ENCODE data around the gene ATF5. TPM values are rescaled to one million over a fixed set of nuclear protein-coding genes. Genes with fewer than 3 reads are reported as not detected.

ATF5 gene
- total and polyA plus RNA-seq, 2 donors (not counting 1 experiment from before 2014, with no cell fraction given) = 9.0 to 37.6 TPM

DNA sequence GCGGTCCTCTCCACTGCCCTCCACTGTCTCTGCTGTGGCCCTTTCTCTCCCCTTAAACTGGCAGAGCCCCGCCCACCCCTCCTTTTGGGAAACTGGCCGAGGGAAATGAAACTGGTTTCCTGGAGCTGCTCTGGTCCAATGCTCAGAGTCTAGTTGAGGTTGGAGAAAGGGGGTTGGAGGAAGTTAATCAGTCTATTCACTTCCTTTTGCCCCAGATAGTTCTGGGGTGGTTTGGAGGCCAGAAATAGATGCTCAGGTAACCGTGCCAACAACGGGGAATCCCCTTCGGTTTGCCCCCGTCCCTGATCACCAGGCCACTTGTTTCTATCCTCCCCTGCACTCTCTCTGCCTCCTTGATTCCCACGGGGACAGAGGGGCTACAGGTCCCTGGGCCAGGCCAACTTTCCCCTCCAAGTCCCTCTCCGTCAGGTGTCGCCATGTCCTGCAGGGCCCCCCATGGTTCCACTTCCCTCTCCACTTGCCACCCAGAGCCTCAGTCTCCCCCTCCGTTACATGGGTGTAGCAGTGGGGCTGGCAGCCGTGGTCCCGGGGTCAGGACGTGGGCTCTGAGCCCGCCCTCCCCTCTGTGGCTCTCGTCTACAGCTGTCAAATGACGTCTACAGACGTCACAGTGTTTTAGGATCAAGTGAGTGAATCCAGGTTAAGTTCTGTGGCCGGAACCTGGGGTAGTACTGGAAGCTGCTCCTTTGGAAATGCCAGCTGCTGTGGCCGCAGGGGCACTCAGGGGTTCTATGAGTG, 32.0 kb upstream of the ATF5 start, which contains the start of gene IL4I1:
IL4I1 (minus strand) TSS at position 25 of the 759 bp plus-strand sequence. CDS start 727 bp downstream, outside the sequence.
- ChIA-PET POLR2A (interaction anchor here (0.8 to 3.0 kb wide), 4 partner anchors 9 to 20 kb away, joined by 3 to 20 read pairs (median 7); partner anchors contain the start of genes AKT1S1 and TBC1D17), CTCF (interaction anchor here (1.0 to 3.6 kb wide), 5 partner anchors 16 to 57 kb away, joined by 3 to 17 read pairs (median 8); partner anchors contain the start of genes ATF5 and NUP62)
- H3K36me3 ChIP-seq (replicated peaks in 1 of 2; ENCODE audit: control extremely low read depth in 1 of 2, control insufficient read depth in 1 of 2, extremely low read depth in 1 of 2, insufficient read depth in 2 of 2, low read length in 1 of 2) = no peaks in the 10 kb centered on the region
- DNase-seq (peak; percentile 91), ATAC-seq (ENCODE audit: low read depth) (peak; percentile 74)
- H3K27me3 Mint-ChIP-seq = no peaks in the 10 kb centered on the region
- H3K9me3 Mint-ChIP-seq (ENCODE audit: insufficient read depth) = no peaks in the 10 kb centered on the region
- H2AFZ ChIP-seq (ENCODE audit: insufficient read depth, low read depth, low read length, poor library complexity, severe bottlenecking) = peak within 1 kb of the TSS; percentile 38
- peak within 1 kb of the TSS; percentile 67 for H3K9ac ChIP-seq (ENCODE audit: low read length)
- no peaks in the 10 kb centered on the region for H3K9me3 ChIP-seq (ENCODE audit: control extremely low read depth in 1 of 3, control insufficient read depth in 2 of 3, insufficient read depth in 1 of 3, low read length in 2 of 3)
- peaks cover 4% of the 10 kb centered on the region for H3K79me2 ChIP-seq (ENCODE audit: control insufficient read depth, insufficient read depth, low read length)
- H3K27ac Mint-ChIP-seq = peak within 1 kb of the TSS; percentile 97
- peak within 1 kb of the TSS; percentile 82 to 84 for H3K27ac ChIP-seq (ENCODE audit: low read length in 2 of 2)
- peak within 1 kb of the TSS; percentile 89 for H3K4me3 Mint-ChIP-seq
- H3K4me2 ChIP-seq (replicated peaks; ENCODE audit: low read depth, low read length, poor library complexity, severe bottlenecking) = peak within 1 kb of the TSS; percentile 94
- whole genome bisulfite sequencing (ENCODE audit: insufficient coverage) = 0% methylated on average over 17 of the region's 20 CpGs
- peaks cover 40% of the 10 kb centered on the region for H3K4me1 Mint-ChIP-seq
- intact Hi-C loops (cut with micrococcal nuclease) = loop anchor here (1.0 to 2.0 kb wide), 4 partner anchors 14 to 131 kb away; partner anchors contain the start of genes AKT1S1, ATF5, NUP62 and TBC1D17
- peak within 1 kb of the TSS; percentile 34 to 60 (median 44) for H3K4me3 ChIP-seq (ENCODE audit: control extremely low read depth in 1 of 5, extremely low read depth in 1 of 5, insufficient read depth in 1 of 5, low read depth in 2 of 5, low read length in 4 of 5)
- TF ChIP-seq, protein P1, sequence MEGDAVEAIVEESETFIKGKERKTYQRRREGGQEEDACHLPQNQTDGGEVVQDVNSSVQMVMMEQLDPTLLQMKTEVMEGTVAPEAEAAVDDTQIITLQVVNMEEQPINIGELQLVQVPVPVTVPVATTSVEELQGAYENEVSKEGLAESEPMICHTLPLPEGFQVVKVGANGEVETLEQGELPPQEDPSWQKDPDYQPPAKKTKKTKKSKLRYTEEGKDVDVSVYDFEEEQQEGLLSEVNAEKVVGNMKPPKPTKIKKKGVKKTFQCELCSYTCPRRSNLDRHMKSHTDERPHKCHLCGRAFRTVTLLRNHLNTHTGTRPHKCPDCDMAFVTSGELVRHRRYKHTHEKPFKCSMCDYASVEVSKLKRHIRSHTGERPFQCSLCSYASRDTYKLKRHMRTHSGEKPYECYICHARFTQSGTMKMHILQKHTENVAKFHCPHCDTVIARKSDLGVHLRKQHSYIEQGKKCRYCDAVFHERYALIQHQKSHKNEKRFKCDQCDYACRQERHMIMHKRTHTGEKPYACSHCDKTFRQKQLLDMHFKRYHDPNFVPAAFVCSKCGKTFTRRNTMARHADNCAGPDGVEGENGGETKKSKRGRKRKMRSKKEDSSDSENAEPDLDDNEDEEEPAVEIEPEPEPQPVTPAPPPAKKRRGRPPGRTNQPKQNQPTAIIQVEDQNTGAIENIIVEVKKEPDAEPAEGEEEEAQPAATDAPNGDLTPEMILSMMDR (IDR thresholded peaks at IDR 0.05) = no peak
- no peak for TF ChIP-seq EZH2 (IDR thresholded peaks at IDR 0.05; ENCODE audit: borderline replicate concordance, insufficient read depth, low read depth, low read length, poor library complexity, severe bottlenecking)
- no peaks in the 10 kb centered on the region for H3K27me3 ChIP-seq (replicated peaks in 1 of 4; ENCODE audit: control extremely low read depth in 1 of 4, control insufficient read depth in 3 of 4, insufficient read depth in 4 of 4, low read length in 3 of 4)
- H3K4me1 ChIP-seq (ENCODE audit: control insufficient read depth in 2 of 2, insufficient read depth in 2 of 2, low read length in 2 of 2) = peaks cover 30 to 39% of the 10 kb centered on the region in 2 donors
- H4K20me1 ChIP-seq (ENCODE audit: control insufficient read depth, insufficient read depth, low read length, poor library complexity, severe bottlenecking) = no peaks in the 10 kb centered on the region

GRCh38 chr19:49904136-49904535, 24.9 kb upstream of the ATF5 start:
- Histone ChIP-seq H3K9ac (ENCODE audit: low read length) (no peak overlapping the region), H2AFZ (ENCODE audit: insufficient read depth, low read depth, low read length, poor library complexity, severe bottlenecking) (no peak overlapping the region), H3K4me1 (ENCODE audit: control insufficient read depth in 2 of 2, insufficient read depth in 2 of 2, low read length in 2 of 2) (peaks cover 30 to 41% of the 10 kb centered on the region in 2 donors), H3K4me2 (replicated peaks; ENCODE audit: low read depth, low read length, poor library complexity, severe bottlenecking) (peak overlapping the region; percentile 42), H3K27ac (ENCODE audit: low read length in 2 of 2) (no peak overlapping the region), H3K27me3 (replicated peaks in 1 of 4; ENCODE audit: control extremely low read depth in 1 of 4, control insufficient read depth in 3 of 4, insufficient read depth in 4 of 4, low read length in 3 of 4) (no peaks in the 10 kb centered on the region), H3K79me2 (ENCODE audit: control insufficient read depth, insufficient read depth, low read length) (peaks cover 24% of the 10 kb centered on the region), H3K36me3 (replicated peaks in 1 of 2; ENCODE audit: control extremely low read depth in 1 of 2, control insufficient read depth in 1 of 2, extremely low read depth in 1 of 2, insufficient read depth in 2 of 2, low read length in 1 of 2) (peaks cover 0 to 13% of the 10 kb centered on the region in 2 experiments), H4K20me1 (ENCODE audit: control insufficient read depth, insufficient read depth, low read length, poor library complexity, severe bottlenecking) (peaks cover 30% of the 10 kb centered on the region), H3K4me3 (ENCODE audit: control extremely low read depth in 1 of 5, extremely low read depth in 1 of 5, insufficient read depth in 1 of 5, low read depth in 2 of 5, low read length in 4 of 5) (no peak overlapping the region), H3K9me3 (ENCODE audit: control extremely low read depth in 1 of 3, control insufficient read depth in 2 of 3, insufficient read depth in 1 of 3, low read length in 2 of 3) (peaks cover 0 to 16% (median 0%) of the 10 kb centered on the region in 3 donors)
- Mint-ChIP-seq H3K4me3 (peak overlapping the region; percentile 32), H3K9me3 (ENCODE audit: insufficient read depth) (peaks cover 3% of the 10 kb centered on the region), H3K27ac (no peak overlapping the region), H3K4me1 (peaks cover 46% of the 10 kb centered on the region), H3K27me3 (no peaks in the 10 kb centered on the region)
- 0% methylated on average over 3 of the region's 6 CpGs for WGBS (ENCODE audit: insufficient coverage)
- CTCF ChIA-PET = interaction anchor here (1.4 kb wide), 1 partner anchor 13 kb away, joined by 6 read pairs; no protein-coding TSS in a partner anchor
- DNase-seq (no peak), ATAC-seq (ENCODE audit: low read depth) (no peak)
- POLR2A ChIA-PET = no interaction called here
- TF ChIP-seq, protein P1 (IDR thresholded peaks at IDR 0.05) = no peak
- TF ChIP-seq EZH2 (IDR thresholded peaks at IDR 0.05; ENCODE audit: borderline replicate concordance, insufficient read depth, low read depth, low read length, poor library complexity, severe bottlenecking) = no peak
- intact Hi-C loops (cut with micrococcal nuclease) = no loop called here

Measured in B cell (primary cell).